GM12891 (cell line): Measurements from ENCODE around the gene ACTR6.

ENCODE experiments used
- PAX5 ChIP-seq: IDR thresholded peaks from 2 replicates; pipeline ENCODE4 v1.6.1; 2011; ENCODE audit warnings: low read length, moderate library complexity, mild to moderate bottlenecking; ENCODE audit not compliant: insufficient read depth, severe bottlenecking
- POLR2A ChIP-seq: IDR thresholded peaks from 2 replicates; pipeline ENCODE4 v1.6.1; 2011; ENCODE audit warnings: low read depth, low read length, control low read depth
- POLR2AphosphoS5 ChIP-seq: IDR thresholded peaks from 2 replicates; pipeline ENCODE4 v1.6.1; 2011; ENCODE audit warnings: low read depth, low read length, control low read depth
- POU2F2 ChIP-seq: IDR thresholded peaks from 2 replicates; pipeline ENCODE4 v1.6.1; 2011; ENCODE audit warnings: low read depth, mild to moderate bottlenecking, control low read depth, low read length, moderate library complexity
- SPI1 ChIP-seq: IDR thresholded peaks from 2 replicates; pipeline ENCODE4 v1.6.1; 2011; ENCODE audit warnings: low read depth, low read length, control low read depth
- TAF1 ChIP-seq: IDR thresholded peaks from 2 replicates; pipeline ENCODE4 v1.6.1; 2011; ENCODE audit warnings: low read depth, low read length, control low read depth

DNA sequence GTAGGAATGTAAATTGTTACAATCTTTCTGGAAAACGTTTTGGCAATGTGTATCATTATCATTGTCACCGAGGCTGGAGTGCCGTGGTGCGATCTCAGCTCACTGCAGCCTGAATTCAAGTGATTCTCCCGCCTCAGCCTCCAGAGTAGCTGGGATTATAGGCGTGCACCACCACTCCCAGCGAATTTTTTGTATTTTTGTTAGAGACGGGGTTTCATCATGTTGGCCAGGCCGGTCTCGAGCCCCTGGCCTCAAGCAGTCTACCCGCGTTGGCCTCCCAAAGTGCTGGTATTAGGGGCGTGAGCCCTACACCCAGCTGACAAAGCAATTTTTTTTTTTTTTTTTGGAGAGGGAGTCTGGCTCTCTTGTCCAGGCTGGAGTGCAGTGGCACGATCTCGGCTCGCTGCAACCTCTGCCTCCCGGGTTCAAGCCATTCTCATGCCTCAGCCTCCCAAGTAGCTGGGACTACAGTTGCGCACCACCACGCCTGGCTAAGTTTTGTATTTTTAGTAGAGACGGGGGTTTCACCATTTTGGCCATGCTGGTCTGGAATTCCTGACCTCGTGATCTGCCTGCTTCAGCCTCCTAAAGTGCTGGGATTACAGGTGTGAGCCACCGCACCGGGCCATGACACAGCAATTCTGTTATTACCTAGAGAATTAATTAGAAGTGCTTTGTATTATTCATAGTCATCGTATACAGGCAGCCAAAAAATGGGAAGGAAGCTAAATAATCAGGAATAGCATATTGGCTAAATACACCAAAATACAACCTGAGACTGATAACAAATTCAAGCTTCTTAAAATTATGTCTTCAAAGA, 1.2 kb downstream of the ACTR6 start:
- no peak for TF ChIP-seq PAX5
- no peak for TF ChIP-seq POU2F2
- no peak for TF ChIP-seq POLR2AphosphoS5
- TF ChIP-seq POLR2A, result no peak
- TF ChIP-seq TAF1, result no peak
- TF ChIP-seq SPI1, result no peak
